K562 (cell line): ENCODE data around the gene MLXIPL. TPM values are rescaled to one million over a fixed set of nuclear protein-coding genes. Genes with fewer than 3 reads are reported as not detected.

Experiments
- CC2D1A ChIP-seq: fragments of 450-650 bp; IDR thresholded peaks from 2 replicates; pipeline ENCODE4 v1.6.1; 2017; ENCODE audit warnings: mild to moderate bottlenecking
- HDAC8 ChIP-seq: fragments of 450-650 bp; IDR thresholded peaks from 2 replicates; pipeline ENCODE4 v1.6.1; 2016; ENCODE audit warnings: mild to moderate bottlenecking, missing genetic modification characterization, moderate library complexity, missing compliant biosample characterization
- KHSRP ChIP-seq: fragments of 450-650 bp; IDR thresholded peaks from 2 replicates; pipeline ENCODE4 v1.6.1; 2017
- MLX ChIP-seq, 2 experiments: fragments of 450-650 bp in 1 of 2; sonication (generic) in 1 of 2; formaldehyde crosslinking; conservative IDR thresholded peaks; 2 replicates each; pipeline versions ENCODE4 v1.4.0 to v1.8.1; 2020 to 2022; ENCODE audit warnings: mild to moderate bottlenecking in 1 of 2, missing genetic modification reagents in 1 of 2
- MTA2 ChIP-seq: fragments of 450-650 bp; IDR thresholded peaks from 2 replicates; pipeline ENCODE4 v1.6.1; 2016; ENCODE audit warnings: low read depth
- NR3C1 ChIP-seq: sonication (generic); formaldehyde crosslinking; IDR thresholded peaks from 2 replicates; pipeline ENCODE4 v1.8.1; 2022; ENCODE audit warnings: missing genetic modification reagents
- PML ChIP-seq: IDR thresholded peaks from 2 replicates; pipeline ENCODE4 v1.6.1; 2012; ENCODE audit warnings: low read length, inconsistent platforms
- PRPF4 ChIP-seq: fragments of 200-400 bp; formaldehyde crosslinking; IDR thresholded peaks from one replicate; pipeline ENCODE4 v1.6.1; 2017; ENCODE audit warnings: low read length, low read depth, mild to moderate bottlenecking; ENCODE audit not compliant: insufficient read depth, poor library complexity, severe bottlenecking
- RAD51 ChIP-seq: fragments of 450-650 bp; IDR thresholded peaks from 2 replicates; pipeline ENCODE4 v1.7.1; 2016; ENCODE audit warnings: low read depth, mild to moderate bottlenecking, borderline replicate concordance
- SAFB2 ChIP-seq: fragments of 200-400 bp; formaldehyde crosslinking; IDR thresholded peaks from 2 replicates; pipeline ENCODE4 v1.6.1; 2018; ENCODE audit warnings: borderline replicate concordance, low read length, low read depth, moderate library complexity; ENCODE audit not compliant: severe bottlenecking
- SIX5 ChIP-seq, 2 experiments: IDR thresholded peaks; 2 replicates each; pipeline ENCODE4 v1.6.1; 2011; ENCODE audit warnings: low read length in 2 of 2, borderline replicate concordance in 1 of 2, low read depth in 1 of 2, mild to moderate bottlenecking in 1 of 2, moderate library complexity in 1 of 2; ENCODE audit not compliant: insufficient read depth in 1 of 2
- SMARCB1 ChIP-seq: IDR thresholded peaks from 2 replicates; pipeline ENCODE4 v1.6.1; 2011; ENCODE audit warnings: improper control_type of control experiment, low read depth; ENCODE audit not compliant: insufficient read length
- TSC22D4 ChIP-seq: fragments of 450-650 bp; IDR thresholded peaks from 2 replicates; pipeline ENCODE4 v1.6.1; 2016; ENCODE audit warnings: missing genetic modification characterization, missing biosample characterization, control low read depth
- ZBTB7A ChIP-seq: IDR thresholded peaks from 2 replicates; pipeline ENCODE4 v1.6.1; 2011; ENCODE audit warnings: low read depth, mild to moderate bottlenecking, low read length, moderate library complexity, borderline replicate concordance; ENCODE audit not compliant: control insufficient read depth
- ZNF668 ChIP-seq: fragments of 250-450 bp; sonication (Bioruptor Pico); IDR thresholded peaks from 2 replicates; pipeline ENCODE4 v1.8.0; 2022; ENCODE audit warnings: mild to moderate bottlenecking, inconsistent platforms
- ZNF696 ChIP-seq: fragments of 250-450 bp; sonication (Bioruptor Pico); conservative IDR thresholded peaks from 2 replicates; pipeline ENCODE4 v1.4.0; 2020; ENCODE audit warnings: mild to moderate bottlenecking, moderate library complexity
- ZNF740 ChIP-seq, 3 experiments: fragments of 200-800 bp in 1 of 3; sonication (Bioruptor generic) in 1 of 3; sonication (generic) in 1 of 3; formaldehyde crosslinking in 1 of 3; IDR thresholded peaks; 2 replicates each; pipeline versions ENCODE4 v1.6.1 to v1.8.0; 2016 to 2022; ENCODE audit warnings: mild to moderate bottlenecking in 2 of 3, missing compliant biosample characterization in 2 of 3, missing genetic modification characterization in 2 of 3, missing genetic modification reagents in 1 of 3
- polyA plus RNA-seq, 8 experiments: library from polyadenylated mRNA; depleted of rRNA in 4 of 8; stranded (reverse) in 5 of 8; unstranded in 3 of 8; fragments of >200 nt; fragmentation: Nextera tagmentation in 2 of 8; fragmentation: Illumina TruSeq in 1 of 8; extraction: Ambion mirVana in 2 of 8; extraction: Trizol in 1 of 8; gene quantifications; 2 replicates each; pipeline versions ENCODE4 v1.2.1 to v1.2.3, GENCODE V29; 2011 to 2014; ENCODE audit warnings: inconsistent platforms in 1 of 8, missing spikeins in 1 of 8
- total RNA-seq, 7 experiments: library from RNA; depleted of rRNA in 6 of 7; stranded (reverse); fragments of >200 nt in 6 of 7; fragmentation: Illumina TruSeq in 2 of 7; extraction: Trizol in 2 of 7; gene quantifications; 2 replicates each; pipeline versions ENCODE4 v1.2.1 to v1.2.3, GENCODE V29; 2011 to 2021; ENCODE audit warnings: low replicate concordance in 1 of 7
- TF ChIP-seq, protein P1 (sequence below): fragments of 450-650 bp; IDR thresholded peaks from 2 replicates; pipeline ENCODE4 v1.7.0; 2016; ENCODE audit warnings: borderline replicate concordance
- TF ChIP-seq, protein P2 (sequence below): sonication (generic); formaldehyde crosslinking; IDR thresholded peaks from 2 replicates; pipeline ENCODE4 v1.8.1; 2022; ENCODE audit warnings: missing genetic modification reagents
- TF ChIP-seq, protein P3 (sequence below): fragments of 450-650 bp; formaldehyde crosslinking; conservative IDR thresholded peaks from 2 replicates; pipeline ENCODE4 v1.4.0; 2022; ENCODE audit warnings: mild to moderate bottlenecking, missing genetic modification characterization

MLXIPL gene
- total and polyA plus RNA-seq, 9 of the 15 experiments (the other 6 are each of a cell fraction or from before 2014, with no cell fraction given): 0.11 to 18.4 (median 1.4) TPM

- no peak for TF ChIP-seq ZNF740 (CRISPR knock-in tag; IDR thresholded peaks at IDR 0.05)
- peak in 1 of 2 experiments; percentile 43; a peak in 1 of 4 replicates for TF ChIP-seq ZNF740 (tag; IDR thresholded peaks at IDR 0.05)
- TF ChIP-seq ZNF668 (CRISPR knock-in tag): no peak
- TF ChIP-seq, protein P1, sequence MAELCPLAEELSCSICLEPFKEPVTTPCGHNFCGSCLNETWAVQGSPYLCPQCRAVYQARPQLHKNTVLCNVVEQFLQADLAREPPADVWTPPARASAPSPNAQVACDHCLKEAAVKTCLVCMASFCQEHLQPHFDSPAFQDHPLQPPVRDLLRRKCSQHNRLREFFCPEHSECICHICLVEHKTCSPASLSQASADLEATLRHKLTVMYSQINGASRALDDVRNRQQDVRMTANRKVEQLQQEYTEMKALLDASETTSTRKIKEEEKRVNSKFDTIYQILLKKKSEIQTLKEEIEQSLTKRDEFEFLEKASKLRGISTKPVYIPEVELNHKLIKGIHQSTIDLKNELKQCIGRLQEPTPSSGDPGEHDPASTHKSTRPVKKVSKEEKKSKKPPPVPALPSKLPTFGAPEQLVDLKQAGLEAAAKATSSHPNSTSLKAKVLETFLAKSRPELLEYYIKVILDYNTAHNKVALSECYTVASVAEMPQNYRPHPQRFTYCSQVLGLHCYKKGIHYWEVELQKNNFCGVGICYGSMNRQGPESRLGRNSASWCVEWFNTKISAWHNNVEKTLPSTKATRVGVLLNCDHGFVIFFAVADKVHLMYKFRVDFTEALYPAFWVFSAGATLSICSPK: no peak; the same call in 1 of the 2 replicates
- no peak for TF ChIP-seq MLX (CRISPR knock-in tag; conservative IDR thresholded peaks at IDR 0.05)
- TF ChIP-seq, protein P2, sequence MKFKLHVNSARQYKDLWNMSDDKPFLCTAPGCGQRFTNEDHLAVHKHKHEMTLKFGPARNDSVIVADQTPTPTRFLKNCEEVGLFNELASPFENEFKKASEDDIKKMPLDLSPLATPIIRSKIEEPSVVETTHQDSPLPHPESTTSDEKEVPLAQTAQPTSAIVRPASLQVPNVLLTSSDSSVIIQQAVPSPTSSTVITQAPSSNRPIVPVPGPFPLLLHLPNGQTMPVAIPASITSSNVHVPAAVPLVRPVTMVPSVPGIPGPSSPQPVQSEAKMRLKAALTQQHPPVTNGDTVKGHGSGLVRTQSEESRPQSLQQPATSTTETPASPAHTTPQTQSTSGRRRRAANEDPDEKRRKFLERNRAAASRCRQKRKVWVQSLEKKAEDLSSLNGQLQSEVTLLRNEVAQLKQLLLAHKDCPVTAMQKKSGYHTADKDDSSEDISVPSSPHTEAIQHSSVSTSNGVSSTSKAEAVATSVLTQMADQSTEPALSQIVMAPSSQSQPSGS (CRISPR knock-in tag): no peak
- TF ChIP-seq PML: peak; percentile 45; the same call in 1 of the 2 replicates
- TF ChIP-seq PRPF4: peak; percentile 71
- peak; percentile 17; the same call in 1 of the 2 replicates for TF ChIP-seq RAD51
- no peak for TF ChIP-seq ZNF696 (CRISPR knock-in tag)
- TF ChIP-seq MTA2: 0 out of 2 replicates have a peak, but pooled peaks have one; percentile 26
- no peak for TF ChIP-seq SAFB2
- TF ChIP-seq, protein P3, sequence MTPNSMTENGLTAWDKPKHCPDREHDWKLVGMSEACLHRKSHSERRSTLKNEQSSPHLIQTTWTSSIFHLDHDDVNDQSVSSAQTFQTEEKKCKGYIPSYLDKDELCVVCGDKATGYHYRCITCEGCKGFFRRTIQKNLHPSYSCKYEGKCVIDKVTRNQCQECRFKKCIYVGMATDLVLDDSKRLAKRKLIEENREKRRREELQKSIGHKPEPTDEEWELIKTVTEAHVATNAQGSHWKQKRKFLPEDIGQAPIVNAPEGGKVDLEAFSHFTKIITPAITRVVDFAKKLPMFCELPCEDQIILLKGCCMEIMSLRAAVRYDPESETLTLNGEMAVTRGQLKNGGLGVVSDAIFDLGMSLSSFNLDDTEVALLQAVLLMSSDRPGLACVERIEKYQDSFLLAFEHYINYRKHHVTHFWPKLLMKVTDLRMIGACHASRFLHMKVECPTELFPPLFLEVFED: peak; percentile 86
- peak; percentile 80; the same call in 1 of the 2 replicates for TF ChIP-seq NR3C1
- TF ChIP-seq ZBTB7A: peak; percentile 98
- no peak for TF ChIP-seq TSC22D4 (tag)
- TF ChIP-seq SMARCB1: no peak
- TF ChIP-seq CC2D1A: peak; percentile 42; the same call in 1 of the 2 replicates
- TF ChIP-seq SIX5 (IDR thresholded peaks at IDR 0.05; ENCODE audit: borderline replicate concordance in 1 of 2, insufficient read depth in 1 of 2, low read depth in 1 of 2, low read length in 2 of 2): no peak
- TF ChIP-seq KHSRP: no peak
- peak; percentile 80; the same call in 1 of the 2 replicates for TF ChIP-seq HDAC8 (tag)
Observed at GRCh38 chr7:73557397-73558257, 66.7 kb downstream of the MLXIPL start, which contains the start of gene BCL7B (continued).
